ENCODE measurements around the gene ABCG2.

Gene ABCG2

GRCh38 chr4:88158489-88159228 is at the start of gene ABCG2:
Gene ABCG2, minus strand, starts transcription at chr4:88158639. Its CDS starts 18,644 bp downstream, at chr4:88139995.
- peak in 17 of 51 donors; percentile 1 to 35 (median 6) for DNase-seq

- DNase-seq: no peak
These were observed 49.7 kb upstream of the ABCG2 start for GRCh38 chr4:88208156-88208555.

DNA sequence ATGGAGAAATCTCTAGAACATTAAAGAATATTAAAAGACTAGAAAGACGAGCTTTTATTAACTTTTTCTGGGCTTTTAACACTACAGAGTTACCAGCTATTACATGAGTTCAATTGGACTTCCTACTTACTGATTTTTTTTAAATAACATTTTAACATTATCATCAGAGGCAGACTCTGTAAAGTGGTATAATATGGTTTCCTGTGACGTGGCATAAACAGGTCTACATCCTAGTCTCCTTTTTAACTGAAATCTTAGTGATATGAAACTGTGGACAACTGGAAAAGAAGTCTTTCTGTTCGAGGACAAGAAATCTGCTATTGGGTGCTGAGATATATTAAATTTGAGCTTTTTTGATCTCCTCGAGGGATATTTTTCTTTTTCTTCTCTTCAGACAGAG is 48.7 kb upstream of the ABCG2 start:
- no peak for DNase-seq

DNA sequence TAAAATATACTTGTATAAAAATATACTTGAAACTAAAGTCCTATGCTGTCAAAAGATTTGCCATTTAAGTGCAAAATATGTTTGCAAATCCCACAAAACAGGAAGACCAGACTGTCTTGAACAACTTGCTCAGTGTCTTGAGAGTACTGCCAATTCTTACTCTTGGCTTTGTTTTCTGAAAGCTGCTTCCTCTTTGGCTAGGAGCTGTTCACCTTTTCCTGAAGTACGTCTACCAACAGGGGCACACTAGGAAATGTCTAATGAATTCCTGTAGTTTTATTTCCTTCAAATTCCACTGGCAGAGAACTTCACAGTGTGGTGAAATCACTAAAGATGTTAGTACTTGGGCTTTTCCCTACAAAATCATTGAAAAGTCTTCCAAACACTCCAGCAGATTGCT is 46.4 kb upstream of the ABCG2 start:
- DNase-seq: no peak

DNA sequence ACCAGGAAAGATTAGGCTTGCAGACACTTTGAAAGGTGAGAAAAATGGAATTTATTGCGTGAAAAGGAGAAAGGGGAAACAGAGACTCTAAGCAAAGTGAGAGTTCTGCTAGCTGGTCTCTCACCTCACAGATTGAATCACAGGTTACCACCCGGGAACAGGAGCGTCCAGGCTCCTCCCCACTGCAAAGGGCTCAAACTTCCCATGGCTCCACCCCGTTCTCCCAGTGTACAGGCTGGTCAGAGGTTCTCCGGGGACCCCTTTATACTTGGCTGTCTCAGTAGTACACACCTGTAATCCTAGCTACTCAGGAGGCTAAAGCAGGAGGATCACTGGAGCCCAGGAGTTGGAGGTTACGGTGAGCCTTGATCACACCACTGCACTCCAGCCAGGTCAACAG is 44.0 kb upstream of the ABCG2 start:
- DNase-seq: no peak

DNA sequence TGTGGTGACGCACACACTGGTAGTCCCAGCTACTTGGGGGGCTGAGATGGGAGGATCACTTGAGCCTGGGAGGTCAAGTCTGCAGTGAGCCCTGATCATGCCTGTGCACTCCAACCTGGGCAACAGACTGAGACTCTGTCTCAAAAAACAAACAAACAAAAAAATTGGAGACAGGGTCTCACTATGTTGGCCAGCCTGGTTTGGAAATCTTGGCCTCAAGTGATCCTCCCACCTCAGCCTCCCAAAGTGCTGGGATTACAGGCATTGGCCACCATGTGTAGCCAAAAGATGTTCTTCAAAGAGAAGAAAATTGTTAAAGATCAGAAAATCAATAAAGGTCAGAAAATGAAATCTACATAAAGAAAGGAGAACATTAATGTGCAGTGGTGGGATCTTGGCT is 41.7 kb upstream of the ABCG2 start:
- no peak for DNase-seq

DNA sequence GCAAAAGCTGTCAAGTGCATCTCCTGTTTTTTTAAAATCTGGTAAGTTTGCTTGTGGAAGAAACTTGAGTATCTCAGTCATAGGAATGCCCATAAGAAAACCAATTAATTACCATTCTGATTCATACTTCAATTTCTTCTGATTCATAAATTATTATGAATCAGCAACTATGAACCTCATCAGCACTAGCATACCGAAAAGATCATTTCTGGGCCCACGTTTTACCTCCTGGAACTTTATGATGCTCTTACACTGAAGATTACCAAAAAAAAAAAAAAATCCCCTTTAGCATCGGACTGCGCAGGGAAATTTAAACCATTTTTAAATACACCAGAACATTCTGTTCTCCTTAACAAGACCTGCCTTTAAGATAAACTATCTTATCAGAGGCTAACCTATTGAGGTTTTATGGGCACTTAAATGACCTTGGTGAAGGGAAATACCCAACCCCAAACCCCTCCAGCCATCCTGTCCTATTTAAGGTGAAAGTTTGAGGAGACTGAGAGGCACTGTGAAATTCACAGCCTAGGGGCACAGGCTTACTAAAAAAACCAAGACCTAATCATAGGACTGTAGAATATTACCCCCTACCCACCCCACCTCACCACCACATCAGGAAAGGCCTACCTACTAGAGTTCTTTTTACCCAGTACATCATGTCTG is 38.2 kb upstream of the ABCG2 start:
- no peak for DNase-seq

DNA sequence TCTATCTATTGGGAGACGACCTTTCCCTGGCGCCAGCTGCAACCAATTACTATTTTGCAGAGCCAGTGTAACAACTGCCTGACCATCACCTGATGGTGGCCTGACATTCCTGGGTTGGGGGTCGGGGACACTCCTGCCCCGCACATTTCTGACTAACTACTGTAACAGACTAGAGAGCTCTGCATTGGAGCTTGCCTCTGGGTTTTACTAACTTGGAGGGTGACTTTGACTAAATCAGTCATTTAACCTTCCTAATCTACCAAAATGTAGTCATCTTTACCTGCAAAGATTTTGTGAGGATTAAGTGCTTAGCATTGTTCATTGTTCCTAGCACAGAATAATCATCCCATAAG is 37.5 kb upstream of the ABCG2 start:
- DNase-seq: no peak

- no peak for DNase-seq
These were observed 37.0 kb upstream of the ABCG2 start for GRCh38 chr4:88195328-88196012.

- DNase-seq: no peak
These were observed 33.0 kb upstream of the ABCG2 start for GRCh38 chr4:88191404-88191803.

DNA sequence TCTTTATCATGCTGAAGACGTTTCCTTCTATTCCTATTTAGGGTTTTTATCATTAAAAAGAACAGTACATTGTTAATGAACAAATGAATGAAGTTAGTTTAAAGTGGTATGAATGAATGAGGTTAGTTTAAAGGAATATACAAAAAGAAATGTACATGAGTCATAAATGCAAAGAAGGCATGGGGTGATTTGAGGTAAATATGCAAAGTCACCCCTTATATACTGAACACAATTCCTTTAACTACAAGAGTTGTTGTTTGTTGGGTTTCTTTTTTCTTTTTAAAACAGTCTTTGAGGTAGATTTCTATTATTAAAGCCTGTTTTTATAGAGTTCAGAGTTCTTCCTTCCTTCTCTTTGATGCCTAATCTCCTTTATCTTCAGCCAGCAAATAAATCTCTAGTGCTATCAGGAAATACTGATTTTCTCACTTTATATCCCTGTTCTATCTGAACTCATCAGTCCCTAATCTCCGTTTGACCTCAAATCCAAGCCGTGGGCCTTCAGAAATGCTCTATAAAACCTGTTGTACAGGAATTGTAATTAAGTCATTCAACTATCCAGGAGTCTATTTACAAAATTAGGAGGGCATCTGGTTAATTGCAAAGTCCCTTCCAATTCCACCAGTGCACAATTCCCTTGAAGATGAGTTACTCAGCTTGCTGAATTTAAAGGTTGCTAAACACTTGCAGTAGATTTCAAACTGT is 31.6 kb upstream of the ABCG2 start:
- DNase-seq: no peak

- DNase-seq: no peak
These were observed 30.9 kb upstream of the ABCG2 start for GRCh38 chr4:88189418-88189738.

DNA sequence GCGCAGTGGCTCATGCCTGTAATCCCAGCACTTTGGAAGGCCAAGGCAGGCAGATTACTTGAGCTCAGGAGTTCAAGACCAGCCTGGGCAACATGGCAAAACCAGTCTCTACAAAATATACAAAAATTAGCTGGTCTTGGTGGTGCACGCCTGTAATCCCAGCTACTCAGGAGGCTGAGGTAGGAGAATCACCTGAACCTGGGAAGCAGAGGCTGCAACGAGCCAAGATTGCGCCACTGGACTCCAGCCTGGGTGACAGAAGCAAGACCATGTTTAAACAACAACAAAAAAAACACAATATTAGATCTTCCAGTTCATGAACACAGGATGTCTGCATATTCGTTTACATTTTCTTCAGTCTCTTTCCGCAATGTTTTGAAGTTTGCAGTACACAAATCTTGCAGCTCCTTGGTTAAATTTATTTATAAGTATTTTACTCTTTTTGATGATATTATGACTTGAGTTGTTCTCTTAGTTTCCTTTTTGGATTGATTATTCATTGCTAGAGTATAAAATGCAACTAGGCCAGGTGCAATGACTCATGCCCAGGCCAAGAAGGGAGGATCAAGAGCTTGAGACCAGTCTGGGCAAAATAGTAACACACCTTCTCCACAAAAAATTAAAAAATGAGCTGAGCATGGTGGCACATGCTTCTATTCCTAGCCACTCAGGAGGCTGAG is 30.4 kb upstream of the ABCG2 start:
- no peak for DNase-seq

DNA sequence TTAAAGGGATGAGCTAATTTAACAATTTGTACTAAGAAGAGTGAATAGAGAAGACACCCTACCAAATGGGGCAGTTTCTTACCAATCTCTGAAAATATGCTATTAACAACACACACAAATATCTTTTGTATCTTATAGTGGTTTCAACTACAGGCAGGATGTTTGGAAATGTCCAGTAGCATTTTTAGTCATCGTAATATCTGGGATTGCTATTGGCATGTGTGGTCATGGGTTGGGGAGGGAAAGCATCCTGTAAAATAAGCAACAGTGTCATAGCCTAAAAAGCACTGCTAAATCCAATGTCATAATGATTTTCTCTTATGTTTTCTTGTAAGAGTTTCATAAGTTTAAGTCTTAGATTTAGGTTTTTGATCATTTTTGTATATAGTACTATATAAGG is 29.3 kb upstream of the ABCG2 start:
- no peak for DNase-seq

DNA sequence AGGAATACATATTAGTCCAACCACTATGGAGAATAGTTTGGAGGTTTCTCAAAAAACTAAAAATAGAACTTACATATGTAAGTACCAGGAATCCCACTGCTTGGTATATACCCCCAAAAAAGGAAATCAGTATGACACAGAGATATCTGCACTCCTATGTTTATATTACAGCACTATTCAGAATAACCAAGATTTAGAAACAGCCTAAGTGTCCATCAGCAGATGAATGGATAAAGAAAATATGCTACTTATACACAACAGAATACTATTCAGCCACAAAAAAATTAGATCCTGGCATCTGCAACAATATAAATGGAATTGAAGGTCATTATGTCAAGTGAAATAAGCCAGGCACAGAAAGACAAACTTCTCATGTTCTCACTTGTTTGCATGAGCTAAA is 27.5 kb upstream of the ABCG2 start:
- no peak for DNase-seq

DNA sequence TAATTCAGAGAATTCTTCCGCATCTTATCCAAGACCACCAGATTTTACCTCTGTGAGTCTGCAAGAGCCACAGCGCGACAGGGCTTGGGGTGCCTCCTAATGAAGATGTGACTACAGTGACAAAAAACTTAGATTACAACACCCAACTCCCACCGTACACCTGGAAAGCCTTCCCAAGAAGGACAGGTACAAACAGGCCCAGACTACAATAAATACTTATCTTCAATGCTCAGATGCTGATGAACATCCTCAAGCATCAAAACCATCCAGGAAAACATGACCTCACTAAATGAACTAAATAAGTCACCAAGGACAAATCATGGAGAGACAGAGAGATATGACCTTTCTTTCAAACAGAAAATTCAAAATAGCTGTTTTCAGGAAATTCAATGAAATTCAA is 20.8 kb upstream of the ABCG2 start:
- no peak for DNase-seq

GRCh38 chr4:88178626-88179231 is 20.3 kb upstream of the ABCG2 start:
- DNase-seq: no peak

- peak in 5 of 51 donors; percentile 0 to 4 (median 1) for DNase-seq
These were observed 19.7 kb upstream of the ABCG2 start for GRCh38 chr4:88177983-88178625.

DNA sequence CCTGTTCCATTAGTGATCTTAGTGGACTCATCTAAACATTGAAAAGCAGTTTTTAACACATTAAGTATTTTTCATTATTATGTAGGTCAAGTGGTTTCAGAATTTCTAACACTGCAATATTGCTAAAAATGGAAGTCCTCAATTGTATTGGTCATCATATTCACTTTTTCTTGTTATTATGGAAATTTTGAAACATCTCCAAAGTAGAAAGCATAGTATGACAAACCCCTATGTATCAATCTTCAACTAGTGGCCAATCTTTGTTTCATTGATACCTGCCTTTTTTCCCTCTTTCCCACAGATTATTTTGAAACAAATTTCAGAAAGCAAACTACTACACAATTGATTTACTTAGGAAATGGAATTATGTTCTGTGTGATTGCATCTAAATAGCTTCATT is 14.5 kb upstream of the ABCG2 start:
- DNase-seq: no peak

GRCh38 chr4:88171206-88171605 is 12.8 kb upstream of the ABCG2 start:
- DNase-seq: no peak

- no peak for DNase-seq
These were observed 10.9 kb upstream of the ABCG2 start for GRCh38 chr4:88169298-88169697.

Measured in hypothalamus (tissue), 51 donors.